Measurements from ENCODE around the gene UNC13D. TPM values are rescaled to one million over a fixed set of nuclear protein-coding genes. Genes with fewer than 3 reads are reported as not detected.
"Not testable (repeated sequence)": the region's sequence is repeated elsewhere in the genome, so short reads cannot be mapped to it uniquely, and the experiment has no call there.

Gene UNC13D
- polyA plus RNA-seq, 3 donors: 28.4 to 111 (median 53.3) TPM

DNA sequence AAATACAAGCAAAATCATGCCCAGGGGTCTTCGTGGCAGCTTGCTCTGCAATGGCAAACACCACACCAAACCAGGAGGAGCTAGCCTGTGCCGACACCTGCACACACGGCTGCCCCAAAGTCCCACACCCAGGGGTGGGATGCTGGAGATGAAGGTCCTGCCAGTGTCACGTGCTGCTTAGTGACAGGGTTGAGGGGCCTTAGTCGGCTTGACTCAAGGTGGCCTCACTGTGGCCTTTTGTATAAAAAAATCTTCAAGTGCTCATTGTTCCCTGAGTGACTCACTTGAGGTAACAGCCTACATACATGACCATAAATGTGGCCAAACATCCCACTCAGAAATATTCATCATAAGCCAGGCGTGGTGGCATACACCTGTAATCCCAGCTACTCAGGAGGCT, 45.2 kb upstream of the UNC13D start:
- no peak overlapping the region for H2AFZ ChIP-seq (ENCODE audit: insufficient read depth, low read depth, low read length, poor library complexity, severe bottlenecking)
- Mint-ChIP-seq H3K36me3 (peaks cover 16 to 29% of the 10 kb centered on the region in 2 donors), H3K9me3 (peaks cover 0 to 5% (median 0%) of the 10 kb centered on the region in 7 donors), H3K4me1 (peaks cover 20% of the 10 kb centered on the region), H3K27me3 (ENCODE audit: low read depth in 3 of 3) (peaks cover 3 to 10% (median 7%) of the 10 kb centered on the region in 3 donors), H3K4me3 (no peak overlapping the region), H3K27ac (peak overlapping the region in 1 of 7 donors; percentile 24)
- H3K9me3 ChIP-seq (replicated peaks in 1 of 2; ENCODE audit: control insufficient read depth in 1 of 2, insufficient read depth in 1 of 2, low read length in 2 of 2): no peaks in the 10 kb centered on the region
- no peak overlapping the region for H3K4me2 ChIP-seq (replicated peaks; ENCODE audit: extremely low read depth, low read length, poor library complexity, severe bottlenecking)
- peaks cover 3% of the 10 kb centered on the region for H3K79me2 ChIP-seq (ENCODE audit: insufficient read depth, low read length)
- 48% methylated on average over 2 of the region's 6 CpGs for WGBS (ENCODE audit: insufficient coverage)
- no peak overlapping the region for H3K9ac ChIP-seq (ENCODE audit: insufficient read depth, low read length, poor library complexity, severe bottlenecking)
- no peak overlapping the region for H3K4me3 ChIP-seq (replicated peaks in 1 of 3; ENCODE audit: low read depth in 2 of 3, low read length in 3 of 3)
- peaks cover 15 to 34% of the 10 kb centered on the region in 2 donors for H3K36me3 ChIP-seq (replicated peaks in 1 of 2; ENCODE audit: control insufficient read depth in 1 of 2, insufficient read depth in 2 of 2, low read length in 2 of 2)
- no peak for DNase-seq
- intact Hi-C loops (cut with micrococcal nuclease): no loop called here
- peaks cover 17% of the 10 kb centered on the region for H4K20me1 ChIP-seq (ENCODE audit: insufficient read depth, low read length)
- H3K27ac ChIP-seq (ENCODE audit: low read depth in 1 of 2, low read length in 2 of 2): no peak overlapping the region
- peaks cover 8 to 14% of the 10 kb centered on the region in 2 donors for H3K4me1 ChIP-seq (ENCODE audit: control insufficient read depth in 1 of 2, insufficient read depth in 2 of 2, low read length in 2 of 2)
- TF ChIP-seq, protein P1, sequence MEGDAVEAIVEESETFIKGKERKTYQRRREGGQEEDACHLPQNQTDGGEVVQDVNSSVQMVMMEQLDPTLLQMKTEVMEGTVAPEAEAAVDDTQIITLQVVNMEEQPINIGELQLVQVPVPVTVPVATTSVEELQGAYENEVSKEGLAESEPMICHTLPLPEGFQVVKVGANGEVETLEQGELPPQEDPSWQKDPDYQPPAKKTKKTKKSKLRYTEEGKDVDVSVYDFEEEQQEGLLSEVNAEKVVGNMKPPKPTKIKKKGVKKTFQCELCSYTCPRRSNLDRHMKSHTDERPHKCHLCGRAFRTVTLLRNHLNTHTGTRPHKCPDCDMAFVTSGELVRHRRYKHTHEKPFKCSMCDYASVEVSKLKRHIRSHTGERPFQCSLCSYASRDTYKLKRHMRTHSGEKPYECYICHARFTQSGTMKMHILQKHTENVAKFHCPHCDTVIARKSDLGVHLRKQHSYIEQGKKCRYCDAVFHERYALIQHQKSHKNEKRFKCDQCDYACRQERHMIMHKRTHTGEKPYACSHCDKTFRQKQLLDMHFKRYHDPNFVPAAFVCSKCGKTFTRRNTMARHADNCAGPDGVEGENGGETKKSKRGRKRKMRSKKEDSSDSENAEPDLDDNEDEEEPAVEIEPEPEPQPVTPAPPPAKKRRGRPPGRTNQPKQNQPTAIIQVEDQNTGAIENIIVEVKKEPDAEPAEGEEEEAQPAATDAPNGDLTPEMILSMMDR (IDR thresholded peaks at IDR 0.05): no peak
- H3K27me3 ChIP-seq (ENCODE audit: control insufficient read depth in 2 of 2, insufficient read depth in 2 of 2, low read length in 2 of 2): no peaks in the 10 kb centered on the region

DNA sequence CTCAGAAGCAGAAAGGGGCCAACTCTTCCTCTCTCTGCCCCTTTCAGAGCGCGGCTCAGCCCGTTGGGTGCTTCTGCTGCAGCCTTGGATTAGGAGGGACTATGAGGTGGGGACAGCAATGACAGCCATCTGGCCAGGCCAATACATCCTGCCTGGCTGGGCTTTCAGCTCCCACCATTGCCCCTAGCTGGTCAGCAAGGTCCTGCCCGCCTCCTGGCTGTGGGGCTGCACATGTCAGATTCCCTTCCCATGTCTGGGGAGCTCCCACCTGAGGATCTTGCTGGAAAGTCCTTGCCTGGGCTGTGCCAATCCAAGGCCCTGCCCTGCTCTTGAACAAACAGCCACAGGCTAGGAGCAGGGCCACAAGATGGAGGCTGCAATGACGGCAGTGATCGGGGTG, 44.3 kb upstream of the UNC13D start:
- Histone ChIP-seq H3K4me2 (replicated peaks; ENCODE audit: extremely low read depth, low read length, poor library complexity, severe bottlenecking) (no peak overlapping the region), H3K9me3 (replicated peaks in 1 of 2; ENCODE audit: control insufficient read depth in 1 of 2, insufficient read depth in 1 of 2, low read length in 2 of 2) (no peaks in the 10 kb centered on the region), H3K9ac (ENCODE audit: insufficient read depth, low read length, poor library complexity, severe bottlenecking) (no peak overlapping the region), H3K27me3 (ENCODE audit: control insufficient read depth in 2 of 2, insufficient read depth in 2 of 2, low read length in 2 of 2) (no peaks in the 10 kb centered on the region), H3K36me3 (replicated peaks in 1 of 2; ENCODE audit: control insufficient read depth in 1 of 2, insufficient read depth in 2 of 2, low read length in 2 of 2) (peaks cover 15 to 34% of the 10 kb centered on the region in 2 donors), H4K20me1 (ENCODE audit: insufficient read depth, low read length) (peaks cover 9% of the 10 kb centered on the region), H3K4me3 (replicated peaks in 1 of 3; ENCODE audit: low read depth in 2 of 3, low read length in 3 of 3) (no peak overlapping the region), H3K79me2 (ENCODE audit: insufficient read depth, low read length) (no peaks in the 10 kb centered on the region), H2AFZ (ENCODE audit: insufficient read depth, low read depth, low read length, poor library complexity, severe bottlenecking) (no peak overlapping the region), H3K27ac (ENCODE audit: low read depth in 1 of 2, low read length in 2 of 2) (no peak overlapping the region), H3K4me1 (ENCODE audit: control insufficient read depth in 1 of 2, insufficient read depth in 2 of 2, low read length in 2 of 2) (peaks cover 8 to 14% of the 10 kb centered on the region in 2 donors)
- Mint-ChIP-seq H3K4me1 (peaks cover 15% of the 10 kb centered on the region), H3K4me3 (no peak overlapping the region), H3K27ac (peak overlapping the region in 2 of 7 donors; percentile 30 to 58), H3K9me3 (peaks cover 0 to 5% (median 0%) of the 10 kb centered on the region in 7 donors), H3K36me3 (peaks cover 16 to 26% of the 10 kb centered on the region in 2 donors), H3K27me3 (ENCODE audit: low read depth in 3 of 3) (peaks cover 3 to 8% (median 7%) of the 10 kb centered on the region in 3 donors)
- WGBS (ENCODE audit: insufficient coverage): 88% methylated on average over 1 of the region's 6 CpGs
- intact Hi-C loops (cut with micrococcal nuclease): no loop called here
- no peak for DNase-seq
- TF ChIP-seq, protein P1 (IDR thresholded peaks at IDR 0.05): no peak

DNA sequence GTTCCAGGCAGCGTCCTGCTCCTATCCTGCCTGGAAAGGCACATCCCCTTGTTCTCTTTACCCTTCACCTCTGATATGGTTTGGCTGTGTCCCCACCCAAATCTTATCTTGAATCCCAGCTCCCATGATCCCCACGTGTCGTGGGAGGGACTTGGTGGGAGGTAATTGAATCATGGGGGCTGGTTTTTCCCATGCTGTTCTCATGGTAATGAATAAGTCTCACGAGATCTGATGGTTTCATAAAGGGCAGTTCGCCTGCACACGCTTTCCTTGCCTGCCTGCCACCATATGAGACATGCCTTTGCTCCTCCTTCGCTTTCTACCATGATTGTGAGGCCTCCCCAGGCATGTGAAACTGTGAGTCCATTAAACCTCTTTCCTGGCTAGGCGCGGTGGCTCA, 41.7 kb upstream of the UNC13D start:
- H2AFZ ChIP-seq (ENCODE audit: insufficient read depth, low read depth, low read length, poor library complexity, severe bottlenecking); H3K4me3 Mint-ChIP-seq; intact Hi-C loops (cut with micrococcal nuclease); H3K27me3 ChIP-seq (ENCODE audit: control insufficient read depth in 2 of 2, insufficient read depth in 2 of 2, low read length in 2 of 2); H3K4me2 ChIP-seq (replicated peaks; ENCODE audit: extremely low read depth, low read length, poor library complexity, severe bottlenecking); DNase-seq; H3K4me3 ChIP-seq (replicated peaks in 1 of 3; ENCODE audit: low read depth in 2 of 3, low read length in 3 of 3); H3K9me3 Mint-ChIP-seq; H3K27ac ChIP-seq (ENCODE audit: low read depth in 1 of 2, low read length in 2 of 2); H3K9me3 ChIP-seq (replicated peaks in 1 of 2; ENCODE audit: control insufficient read depth in 1 of 2, insufficient read depth in 1 of 2, low read length in 2 of 2); H3K9ac ChIP-seq (ENCODE audit: insufficient read depth, low read length, poor library complexity, severe bottlenecking); H3K27ac Mint-ChIP-seq; H3K79me2 ChIP-seq (ENCODE audit: insufficient read depth, low read length); H4K20me1 ChIP-seq (ENCODE audit: insufficient read depth, low read length): not testable (repeated sequence)
- 86% methylated on average over 4 of the region's 9 CpGs for WGBS (ENCODE audit: insufficient coverage)
- H3K36me3 ChIP-seq (replicated peaks in 1 of 2; ENCODE audit: control insufficient read depth in 1 of 2, insufficient read depth in 2 of 2, low read length in 2 of 2): peaks cover 7 to 19% of the 10 kb centered on the region in 2 donors
- H3K4me1 Mint-ChIP-seq: peaks cover 15% of the 10 kb centered on the region
- peaks cover 8 to 14% of the 10 kb centered on the region in 2 donors for H3K4me1 ChIP-seq (ENCODE audit: control insufficient read depth in 1 of 2, insufficient read depth in 2 of 2, low read length in 2 of 2)
- peaks cover 9 to 22% (median 15%) of the 10 kb centered on the region in 3 donors for H3K27me3 Mint-ChIP-seq (ENCODE audit: low read depth in 3 of 3)
- H3K36me3 Mint-ChIP-seq: peaks cover 8 to 15% of the 10 kb centered on the region in 2 donors
